K562 (cell line): ENCODE data around the gene NAIF1. TPM values are rescaled to one million over a fixed set of nuclear protein-coding genes. Genes with fewer than 3 reads are reported as not detected.
A peak's percentile ranks its signal among the peaks of the same experiment; 100 is the strongest.

Experiments
- CAMTA2 ChIP-seq: fragments of 250-450 bp; sonication (Bioruptor Pico); conservative IDR thresholded peaks from 2 replicates; pipeline ENCODE4 v1.5.1; 2022
- CBX8 ChIP-seq: fragments of 200-600 bp; sonication (generic); IDR thresholded peaks from 2 replicates; pipeline ENCODE4 v1.6.1; 2012; ENCODE audit warnings: borderline replicate concordance, mixed run types, low read depth, mild to moderate bottlenecking, moderate library complexity, mixed read lengths, low read length, control low read depth, inconsistent platforms; ENCODE audit not compliant: poor library complexity, severe bottlenecking; ENCODE audit errors: extremely low read depth
- DACH1 ChIP-seq: fragments of 450-650 bp; IDR thresholded peaks from 2 replicates; pipeline ENCODE4 v1.6.1; 2018; ENCODE audit not compliant: partially characterized antibody
- DDX20 ChIP-seq: fragments of 450-650 bp; IDR thresholded peaks from 2 replicates; pipeline ENCODE4 v1.6.1; 2016; ENCODE audit warnings: missing genetic modification characterization, low read depth, mild to moderate bottlenecking, missing compliant biosample characterization, moderate library complexity
- MTA3 ChIP-seq: fragments of 450-650 bp; formaldehyde crosslinking; IDR thresholded peaks from 2 replicates; pipeline ENCODE4 v1.6.1; 2017; ENCODE audit warnings: mild to moderate bottlenecking, borderline replicate concordance
- PRPF4 ChIP-seq: fragments of 200-400 bp; formaldehyde crosslinking; IDR thresholded peaks from one replicate; pipeline ENCODE4 v1.6.1; 2017; ENCODE audit warnings: low read length, low read depth, mild to moderate bottlenecking; ENCODE audit not compliant: insufficient read depth, poor library complexity, severe bottlenecking
- RBBP5 ChIP-seq: fragments of 200-600 bp; sonication (generic); IDR thresholded peaks from 2 replicates; pipeline ENCODE4 v1.6.1; 2012; ENCODE audit warnings: borderline replicate concordance, mild to moderate bottlenecking, low read length, control low read depth, inconsistent platforms; ENCODE audit not compliant: insufficient read depth, poor library complexity, severe bottlenecking
- SLC30A9 ChIP-seq: fragments of 250-450 bp; sonication (Bioruptor Pico); IDR thresholded peaks from 2 replicates; pipeline ENCODE4 v1.8.0; 2022; ENCODE audit warnings: mild to moderate bottlenecking, moderate library complexity
- SNRNP70 ChIP-seq: fragments of 200-400 bp; formaldehyde crosslinking; optimal IDR thresholded peaks from 2 replicates; pipeline ENCODE3; 2017; ENCODE audit warnings: low read depth, low read length
- TBP ChIP-seq: optimal IDR thresholded peaks from 2 replicates; pipeline ENCODE3; 2011; ENCODE audit warnings: low read depth, low read length, improper control_type of control experiment
- TCFL5 ChIP-seq: fragments of 250-450 bp; sonication (Bioruptor Pico); conservative IDR thresholded peaks from 2 replicates; pipeline ENCODE4 v1.6.1; 2021; ENCODE audit warnings: mild to moderate bottlenecking, moderate library complexity, matching md5 sums
- ZNF324 ChIP-seq: fragments of 250-450 bp; sonication (Bioruptor Pico); IDR thresholded peaks from 2 replicates; pipeline ENCODE4 v1.4.0; 2020; ENCODE audit warnings: mild to moderate bottlenecking
- ZNF561 ChIP-seq: fragments of 450-650 bp; formaldehyde crosslinking; conservative IDR thresholded peaks from 2 replicates; pipeline ENCODE4 v1.4.0; 2020; ENCODE audit warnings: mild to moderate bottlenecking, moderate library complexity
- polyA plus RNA-seq, 8 experiments: library from polyadenylated mRNA; depleted of rRNA in 4 of 8; stranded (reverse) in 5 of 8; unstranded in 3 of 8; fragments of >200 nt; fragmentation: Nextera tagmentation in 2 of 8; fragmentation: Illumina TruSeq in 1 of 8; extraction: Ambion mirVana in 2 of 8; extraction: Trizol in 1 of 8; gene quantifications; 2 replicates each; pipeline versions ENCODE4 v1.2.1 to v1.2.3, GENCODE V29; 2011 to 2014; ENCODE audit warnings: inconsistent platforms in 1 of 8, missing spikeins in 1 of 8
- total RNA-seq, 7 experiments: library from RNA; depleted of rRNA in 6 of 7; stranded (reverse); fragments of >200 nt in 6 of 7; fragmentation: Illumina TruSeq in 2 of 7; extraction: Trizol in 2 of 7; gene quantifications; 2 replicates each; pipeline versions ENCODE4 v1.2.1 to v1.2.3, GENCODE V29; 2011 to 2021; ENCODE audit warnings: low replicate concordance in 1 of 7
- TF ChIP-seq, protein P1 (sequence below): fragments of 450-650 bp; IDR thresholded peaks from 2 replicates; pipeline ENCODE4 v1.7.1; 2018; ENCODE audit warnings: mild to moderate bottlenecking, low read depth; ENCODE audit not compliant: partially characterized antibody
- TF ChIP-seq, protein P2 (sequence below): fragments of 450-650 bp; IDR thresholded peaks from 2 replicates; pipeline ENCODE4 v1.6.1; 2016; ENCODE audit warnings: borderline replicate concordance
- TF ChIP-seq, protein P3 (sequence below): sonication (generic); formaldehyde crosslinking; IDR thresholded peaks from 2 replicates; pipeline ENCODE4 v1.8.1; 2023; ENCODE audit warnings: mild to moderate bottlenecking, missing genetic modification reagents
- TF ChIP-seq, protein P4 (sequence below): sonication (generic); formaldehyde crosslinking; IDR thresholded peaks from 2 replicates; pipeline ENCODE4 v1.8.1; 2022; ENCODE audit warnings: missing genetic modification reagents

Gene NAIF1
- total and polyA plus RNA-seq, 9 of the 15 experiments (the other 6 are each of a cell fraction or from before 2014, with no cell fraction given), result 4.8 to 26.6 (median 17.2) TPM

DNA sequence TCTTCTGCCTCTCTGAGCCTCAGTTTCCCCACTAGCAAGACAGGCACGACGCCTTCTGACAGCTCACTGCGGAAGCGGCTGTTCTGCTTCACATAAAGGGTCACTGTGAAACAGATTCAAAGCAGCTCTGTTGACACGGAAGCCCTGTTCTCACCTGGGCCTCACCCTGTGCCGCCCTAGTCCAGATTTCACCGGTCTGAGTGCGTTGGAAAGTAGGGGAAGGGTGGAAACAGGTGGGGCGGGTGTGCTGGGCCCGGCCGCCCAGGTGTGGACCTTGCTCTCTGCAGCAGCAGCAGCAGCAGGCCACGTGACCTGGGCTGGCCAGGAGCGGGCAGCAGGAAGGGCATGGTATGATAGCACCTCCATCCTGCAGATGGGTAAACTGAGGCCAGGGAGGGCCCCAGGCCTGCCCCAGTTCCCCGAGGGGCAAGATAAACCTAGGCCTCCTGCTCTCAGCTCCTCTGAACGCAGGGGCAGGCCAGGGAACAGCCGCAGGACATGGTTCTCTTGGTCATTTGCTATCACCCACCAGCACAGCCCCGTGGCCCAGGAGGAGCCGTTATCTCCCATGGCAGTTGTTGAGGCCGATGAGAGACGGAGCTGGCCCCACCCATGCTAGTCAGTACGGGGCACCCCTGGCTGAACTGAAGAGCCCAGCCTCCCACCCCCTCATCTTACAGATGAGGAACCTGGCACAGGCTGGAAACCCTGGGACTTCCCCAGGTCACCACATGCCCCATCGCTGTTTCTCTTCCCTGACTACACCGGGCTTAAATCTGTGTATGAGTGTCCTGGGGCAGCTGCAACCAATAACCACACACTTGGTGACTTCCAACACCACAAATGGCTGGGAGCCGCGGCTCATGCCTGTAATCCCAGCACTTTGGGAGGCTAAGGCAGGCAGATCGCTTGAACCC is 48.3 kb upstream of the NAIF1 start (continued):
- TF ChIP-seq, protein P1, sequence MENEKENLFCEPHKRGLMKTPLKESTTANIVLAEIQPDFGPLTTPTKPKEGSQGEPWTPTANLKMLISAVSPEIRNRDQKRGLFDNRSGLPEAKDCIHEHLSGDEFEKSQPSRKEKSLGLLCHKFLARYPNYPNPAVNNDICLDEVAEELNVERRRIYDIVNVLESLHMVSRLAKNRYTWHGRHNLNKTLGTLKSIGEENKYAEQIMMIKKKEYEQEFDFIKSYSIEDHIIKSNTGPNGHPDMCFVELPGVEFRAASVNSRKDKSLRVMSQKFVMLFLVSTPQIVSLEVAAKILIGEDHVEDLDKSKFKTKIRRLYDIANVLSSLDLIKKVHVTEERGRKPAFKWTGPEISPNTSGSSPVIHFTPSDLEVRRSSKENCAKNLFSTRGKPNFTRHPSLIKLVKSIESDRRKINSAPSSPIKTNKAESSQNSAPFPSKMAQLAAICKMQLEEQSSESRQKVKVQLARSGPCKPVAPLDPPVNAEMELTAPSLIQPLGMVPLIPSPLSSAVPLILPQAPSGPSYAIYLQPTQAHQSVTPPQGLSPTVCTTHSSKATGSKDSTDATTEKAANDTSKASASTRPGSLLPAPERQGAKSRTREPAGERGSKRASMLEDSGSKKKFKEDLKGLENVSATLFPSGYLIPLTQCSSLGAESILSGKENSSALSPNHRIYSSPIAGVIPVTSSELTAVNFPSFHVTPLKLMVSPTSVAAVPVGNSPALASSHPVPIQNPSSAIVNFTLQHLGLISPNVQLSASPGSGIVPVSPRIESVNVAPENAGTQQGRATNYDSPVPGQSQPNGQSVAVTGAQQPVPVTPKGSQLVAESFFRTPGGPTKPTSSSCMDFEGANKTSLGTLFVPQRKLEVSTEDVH, result no peak
- TF ChIP-seq, protein P2, sequence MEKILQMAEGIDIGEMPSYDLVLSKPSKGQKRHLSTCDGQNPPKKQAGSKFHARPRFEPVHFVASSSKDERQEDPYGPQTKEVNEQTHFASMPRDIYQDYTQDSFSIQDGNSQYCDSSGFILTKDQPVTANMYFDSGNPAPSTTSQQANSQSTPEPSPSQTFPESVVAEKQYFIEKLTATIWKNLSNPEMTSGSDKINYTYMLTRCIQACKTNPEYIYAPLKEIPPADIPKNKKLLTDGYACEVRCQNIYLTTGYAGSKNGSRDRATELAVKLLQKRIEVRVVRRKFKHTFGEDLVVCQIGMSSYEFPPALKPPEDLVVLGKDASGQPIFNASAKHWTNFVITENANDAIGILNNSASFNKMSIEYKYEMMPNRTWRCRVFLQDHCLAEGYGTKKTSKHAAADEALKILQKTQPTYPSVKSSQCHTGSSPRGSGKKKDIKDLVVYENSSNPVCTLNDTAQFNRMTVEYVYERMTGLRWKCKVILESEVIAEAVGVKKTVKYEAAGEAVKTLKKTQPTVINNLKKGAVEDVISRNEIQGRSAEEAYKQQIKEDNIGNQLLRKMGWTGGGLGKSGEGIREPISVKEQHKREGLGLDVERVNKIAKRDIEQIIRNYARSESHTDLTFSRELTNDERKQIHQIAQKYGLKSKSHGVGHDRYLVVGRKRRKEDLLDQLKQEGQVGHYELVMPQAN, result no peak
- TF ChIP-seq, protein P3, sequence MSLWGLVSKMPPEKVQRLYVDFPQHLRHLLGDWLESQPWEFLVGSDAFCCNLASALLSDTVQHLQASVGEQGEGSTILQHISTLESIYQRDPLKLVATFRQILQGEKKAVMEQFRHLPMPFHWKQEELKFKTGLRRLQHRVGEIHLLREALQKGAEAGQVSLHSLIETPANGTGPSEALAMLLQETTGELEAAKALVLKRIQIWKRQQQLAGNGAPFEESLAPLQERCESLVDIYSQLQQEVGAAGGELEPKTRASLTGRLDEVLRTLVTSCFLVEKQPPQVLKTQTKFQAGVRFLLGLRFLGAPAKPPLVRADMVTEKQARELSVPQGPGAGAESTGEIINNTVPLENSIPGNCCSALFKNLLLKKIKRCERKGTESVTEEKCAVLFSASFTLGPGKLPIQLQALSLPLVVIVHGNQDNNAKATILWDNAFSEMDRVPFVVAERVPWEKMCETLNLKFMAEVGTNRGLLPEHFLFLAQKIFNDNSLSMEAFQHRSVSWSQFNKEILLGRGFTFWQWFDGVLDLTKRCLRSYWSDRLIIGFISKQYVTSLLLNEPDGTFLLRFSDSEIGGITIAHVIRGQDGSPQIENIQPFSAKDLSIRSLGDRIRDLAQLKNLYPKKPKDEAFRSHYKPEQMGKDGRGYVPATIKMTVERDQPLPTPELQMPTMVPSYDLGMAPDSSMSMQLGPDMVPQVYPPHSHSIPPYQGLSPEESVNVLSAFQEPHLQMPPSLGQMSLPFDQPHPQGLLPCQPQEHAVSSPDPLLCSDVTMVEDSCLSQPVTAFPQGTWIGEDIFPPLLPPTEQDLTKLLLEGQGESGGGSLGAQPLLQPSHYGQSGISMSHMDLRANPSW (CRISPR knock-in tag), result no peak; the same call in 1 of the 2 replicates
- TF ChIP-seq, protein P4, sequence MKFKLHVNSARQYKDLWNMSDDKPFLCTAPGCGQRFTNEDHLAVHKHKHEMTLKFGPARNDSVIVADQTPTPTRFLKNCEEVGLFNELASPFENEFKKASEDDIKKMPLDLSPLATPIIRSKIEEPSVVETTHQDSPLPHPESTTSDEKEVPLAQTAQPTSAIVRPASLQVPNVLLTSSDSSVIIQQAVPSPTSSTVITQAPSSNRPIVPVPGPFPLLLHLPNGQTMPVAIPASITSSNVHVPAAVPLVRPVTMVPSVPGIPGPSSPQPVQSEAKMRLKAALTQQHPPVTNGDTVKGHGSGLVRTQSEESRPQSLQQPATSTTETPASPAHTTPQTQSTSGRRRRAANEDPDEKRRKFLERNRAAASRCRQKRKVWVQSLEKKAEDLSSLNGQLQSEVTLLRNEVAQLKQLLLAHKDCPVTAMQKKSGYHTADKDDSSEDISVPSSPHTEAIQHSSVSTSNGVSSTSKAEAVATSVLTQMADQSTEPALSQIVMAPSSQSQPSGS, result no peak
- no peak for TF ChIP-seq ZNF561 (CRISPR knock-in tag)
- no peak for TF ChIP-seq DDX20 (tag)
- TF ChIP-seq ZNF324 (CRISPR knock-in tag), result no peak
- TF ChIP-seq SNRNP70, result no peak
- no peak for TF ChIP-seq CAMTA2
- no peak for TF ChIP-seq DACH1
- TF ChIP-seq PRPF4, result no peak
- TF ChIP-seq MTA3, result peak; percentile 84; the same call in 1 of the 2 replicates
- TF ChIP-seq SLC30A9 (CRISPR knock-in tag), result no peak
- no peak for TF ChIP-seq CBX8
- TF ChIP-seq TCFL5 (CRISPR knock-in tag), result no peak; the same call in 1 of the 2 replicates
- no peak for TF ChIP-seq RBBP5
- peak; percentile 35 for TF ChIP-seq TBP
